Amniotic stem cell (primary cell): Measurements from ENCODE around the gene OLIG3.

Source experiments
- DNase-seq: peaks from one replicate; lab custom pipeline; 2025; lab: John Stamatoyannopoulos, UW

Gene OLIG3

GRCh38 chr6:137494281-137494987 lies at the start of gene OLIG3:
TSS of gene OLIG3 (minus strand) at chr6:137494394. CDS start at chr6:137494170, 224 bp downstream.
- DNase-seq: no peak

GRCh38 chr6:137543114-137543513 lies 48.9 kb upstream of the OLIG3 start:
- DNase-seq: no peak

- no peak for DNase-seq
Measured at GRCh38 chr6:137542713-137543112, 48.5 kb upstream of the OLIG3 start.

- no peak for DNase-seq
Measured at GRCh38 chr6:137541534-137542063, 47.4 kb upstream of the OLIG3 start.

GRCh38 chr6:137536104-137536773 lies 42.0 kb upstream of the OLIG3 start:
- no peak for DNase-seq

GRCh38 chr6:137531376-137532092 lies 37.3 kb upstream of the OLIG3 start:
- no peak for DNase-seq

- DNase-seq: no peak
Measured at GRCh38 chr6:137530404-137530803, 36.2 kb upstream of the OLIG3 start.

- DNase-seq: no peak
Measured at GRCh38 chr6:137522831-137523230, 28.6 kb upstream of the OLIG3 start.

- DNase-seq: no peak
Measured at GRCh38 chr6:137522198-137522798, 28.1 kb upstream of the OLIG3 start.

- no peak for DNase-seq
Measured at GRCh38 chr6:137520520-137520919, 26.3 kb upstream of the OLIG3 start.

GRCh38 chr6:137519629-137520176 lies 25.5 kb upstream of the OLIG3 start:
- no peak for DNase-seq

- DNase-seq: no peak
Measured at GRCh38 chr6:137518386-137518983, 24.3 kb upstream of the OLIG3 start.

GRCh38 chr6:137514418-137514817 lies 20.2 kb upstream of the OLIG3 start:
- DNase-seq: no peak

- no peak for DNase-seq
Measured at GRCh38 chr6:137512757-137513605, 18.8 kb upstream of the OLIG3 start.

GRCh38 chr6:137510923-137511322 lies 16.7 kb upstream of the OLIG3 start:
- DNase-seq: no peak

- DNase-seq: no peak
Measured at GRCh38 chr6:137498481-137499190, 4.4 kb upstream of the OLIG3 start.

GRCh38 chr6:137497721-137498463 lies 3.7 kb upstream of the OLIG3 start:
- DNase-seq: no peak

GRCh38 chr6:137496909-137497720 lies 2.9 kb upstream of the OLIG3 start:
- no peak for DNase-seq
